GM06990 (cell line): ENCODE results near the gene TREML2.
A peak's percentile ranks its signal among the peaks of the same experiment; 100 is the strongest.
"Not testable (repeated sequence)": the region's sequence is repeated elsewhere in the genome, so short reads cannot be mapped to it uniquely, and the experiment has no call there.

Source experiments
- DNase-seq: peaks from one replicate; pipeline ENCODE4 v3.0.0-alpha.2; 2011; ENCODE audit not compliant: insufficient read length; ENCODE audit errors: extremely low read depth
- H3K27me3 ChIP-seq: replicated peaks from 2 replicates; pipeline ENCODE4 v1.6.0; 2011; ENCODE audit warnings: low read length; ENCODE audit not compliant: control insufficient read depth, insufficient read depth
- H3K36me3 ChIP-seq: 2 replicates; pipeline ENCODE4 v1.5.1; 2011; ENCODE audit warnings: low read length; ENCODE audit not compliant: control insufficient read depth, insufficient read depth
- H3K4me3 ChIP-seq: replicated peaks from 2 replicates; pipeline ENCODE4 v1.5.1; 2011; ENCODE audit warnings: low read depth, mild to moderate bottlenecking, control low read depth, low read length
- TF ChIP-seq, protein P1 (sequence below): IDR thresholded peaks from 2 replicates; pipeline ENCODE4 v1.5.1; 2011; ENCODE audit warnings: low read length, control low read depth, mild to moderate bottlenecking, inconsistent platforms; ENCODE audit not compliant: insufficient read depth, poor library complexity, severe bottlenecking

Gene TREML2

DNA sequence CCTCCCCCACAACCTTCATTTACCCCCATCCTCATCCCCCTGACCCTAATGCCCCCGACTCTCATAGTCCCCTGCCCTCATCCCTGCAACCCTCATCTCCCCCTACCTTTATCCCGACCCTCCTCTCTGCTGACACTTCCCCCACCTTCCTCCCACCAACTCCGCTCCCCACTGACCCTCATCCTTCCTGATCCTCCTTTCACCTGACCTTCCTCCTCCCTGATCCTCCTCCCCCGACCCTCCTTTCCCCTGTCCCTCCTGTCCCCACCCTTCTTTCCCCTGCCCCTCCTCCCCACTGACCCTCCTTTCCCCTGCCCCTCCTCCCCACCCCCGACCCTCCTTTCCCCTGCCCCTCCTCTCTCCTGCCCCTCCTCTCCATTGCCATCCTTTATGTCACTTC lies 7.1 kb downstream of the TREML2 start:
- H3K27me3 ChIP-seq, result no peaks in the 10 kb centered on the region
- H3K36me3 ChIP-seq, result peaks cover 32% of the 10 kb centered on the region
- no peak overlapping the region for H3K4me3 ChIP-seq
- TF ChIP-seq, protein P1, sequence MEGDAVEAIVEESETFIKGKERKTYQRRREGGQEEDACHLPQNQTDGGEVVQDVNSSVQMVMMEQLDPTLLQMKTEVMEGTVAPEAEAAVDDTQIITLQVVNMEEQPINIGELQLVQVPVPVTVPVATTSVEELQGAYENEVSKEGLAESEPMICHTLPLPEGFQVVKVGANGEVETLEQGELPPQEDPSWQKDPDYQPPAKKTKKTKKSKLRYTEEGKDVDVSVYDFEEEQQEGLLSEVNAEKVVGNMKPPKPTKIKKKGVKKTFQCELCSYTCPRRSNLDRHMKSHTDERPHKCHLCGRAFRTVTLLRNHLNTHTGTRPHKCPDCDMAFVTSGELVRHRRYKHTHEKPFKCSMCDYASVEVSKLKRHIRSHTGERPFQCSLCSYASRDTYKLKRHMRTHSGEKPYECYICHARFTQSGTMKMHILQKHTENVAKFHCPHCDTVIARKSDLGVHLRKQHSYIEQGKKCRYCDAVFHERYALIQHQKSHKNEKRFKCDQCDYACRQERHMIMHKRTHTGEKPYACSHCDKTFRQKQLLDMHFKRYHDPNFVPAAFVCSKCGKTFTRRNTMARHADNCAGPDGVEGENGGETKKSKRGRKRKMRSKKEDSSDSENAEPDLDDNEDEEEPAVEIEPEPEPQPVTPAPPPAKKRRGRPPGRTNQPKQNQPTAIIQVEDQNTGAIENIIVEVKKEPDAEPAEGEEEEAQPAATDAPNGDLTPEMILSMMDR, result no peak
- DNase-seq, result no peak

DNA sequence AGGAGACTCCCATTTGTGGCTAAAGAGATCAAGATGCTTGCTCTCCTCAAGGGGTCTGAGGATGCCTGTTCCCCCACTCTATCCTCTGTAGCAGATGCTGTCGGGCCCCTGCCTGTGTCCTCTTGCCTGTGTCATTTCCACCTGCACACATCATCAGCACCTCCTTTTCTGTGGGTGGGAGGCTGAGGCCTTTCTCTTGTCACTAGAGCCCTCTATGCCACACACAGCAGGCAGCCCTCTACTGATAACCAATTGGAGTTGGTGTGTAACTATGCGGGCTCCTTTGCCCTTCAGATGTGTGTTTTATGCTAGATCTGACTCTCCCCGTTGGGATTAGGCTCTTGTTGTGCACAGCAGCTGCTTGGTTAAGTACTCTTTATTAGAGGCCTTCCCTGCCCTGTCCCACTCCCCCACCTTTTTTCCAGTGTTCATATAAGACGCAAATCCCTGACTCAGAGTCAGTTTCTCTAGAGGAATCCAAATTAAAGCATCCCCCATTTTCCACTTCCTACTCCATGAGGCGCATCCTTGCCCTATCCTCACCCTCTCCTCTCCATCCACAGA lies 7.7 kb downstream of the TREML2 start:
- no peak overlapping the region for H3K4me3 ChIP-seq
- H3K36me3 ChIP-seq, result peaks cover 32% of the 10 kb centered on the region
- DNase-seq, result no peak
- TF ChIP-seq, protein P1, result no peak
- no peaks in the 10 kb centered on the region for H3K27me3 ChIP-seq

DNA sequence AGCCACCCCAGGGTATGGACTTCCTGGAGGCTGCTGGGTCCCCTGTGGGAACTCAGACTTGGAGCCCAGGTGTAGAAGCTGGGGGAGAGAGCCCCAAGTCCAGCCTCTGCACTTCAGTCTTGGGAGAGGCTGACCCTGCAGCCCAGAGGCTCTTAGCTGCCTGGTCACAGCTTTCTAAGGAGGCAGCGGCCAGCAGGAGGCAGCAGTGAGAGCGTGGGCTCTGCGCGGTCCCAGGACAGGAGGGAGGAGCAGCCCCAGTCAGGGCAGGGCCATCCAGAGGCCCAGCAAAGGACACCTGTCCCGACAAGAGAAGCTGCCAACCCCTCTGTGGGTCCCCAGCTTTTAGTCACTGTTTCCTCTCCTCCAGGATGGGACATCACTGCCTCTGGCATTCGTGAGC lies 9.4 kb downstream of the TREML2 start:
- H3K27me3 ChIP-seq, result no peaks in the 10 kb centered on the region
- TF ChIP-seq, protein P1, result peak; percentile 65
- DNase-seq, result peak; percentile 37
- peaks cover 31% of the 10 kb centered on the region for H3K36me3 ChIP-seq
- H3K4me3 ChIP-seq, result no peak overlapping the region

- no peak for DNase-seq
Observed at GRCh38 chr6:41190791-41191190, 10.2 kb downstream of the TREML2 start.

DNA sequence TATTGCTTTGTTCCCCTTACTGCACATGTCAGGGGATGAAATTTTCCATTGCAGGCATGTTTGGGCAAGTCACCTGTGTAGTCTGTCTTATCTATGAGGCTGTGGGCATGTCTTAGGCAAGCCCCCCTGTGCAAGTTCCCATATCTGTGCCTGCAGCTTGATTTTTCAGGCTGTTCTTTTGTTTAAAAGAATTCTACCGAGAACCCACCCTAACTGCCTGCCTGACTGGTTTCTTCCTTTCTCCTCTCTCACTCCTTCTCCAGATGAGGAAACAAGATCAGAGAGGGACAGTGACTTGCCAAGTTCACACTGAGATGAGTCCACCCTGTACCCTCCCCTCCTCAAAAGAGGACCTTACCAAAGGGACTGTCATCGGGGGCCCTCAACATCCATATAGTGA lies 11.0 kb downstream of the TREML2 start:
- no peaks in the 10 kb centered on the region for H3K27me3 ChIP-seq
- TF ChIP-seq, protein P1, result no peak
- peaks cover 25% of the 10 kb centered on the region for H3K36me3 ChIP-seq
- no peak for DNase-seq
- no peak overlapping the region for H3K4me3 ChIP-seq

More at GRCh38 chr6:41190791-41191190, 10.2 kb downstream of the TREML2 start:
- Histone ChIP-seq H3K27me3 (no peaks in the 10 kb centered on the region), H3K4me3 (no peak overlapping the region), H3K36me3 (peaks cover 31% of the 10 kb centered on the region)
- TF ChIP-seq, protein P1, result no peak

DNA sequence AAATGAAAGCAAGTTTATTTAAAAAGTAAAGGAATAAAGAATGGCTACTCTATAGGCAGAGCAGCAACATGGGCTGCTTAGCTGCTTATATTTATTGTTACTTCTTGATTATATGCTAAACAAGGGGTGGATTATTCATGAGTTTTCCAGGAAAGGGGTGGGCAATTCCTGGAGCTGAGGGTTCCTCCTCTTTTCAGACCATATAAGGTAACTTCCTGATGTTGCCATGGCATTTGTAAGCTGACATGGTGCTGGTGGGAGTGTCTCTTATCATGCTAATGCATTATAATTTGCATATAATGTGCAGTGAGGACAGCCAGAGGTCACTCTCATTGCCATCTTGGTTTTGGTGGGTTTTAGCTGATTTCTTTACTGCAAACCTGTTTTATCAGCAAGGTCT lies 11.9 kb downstream of the TREML2 start:
- not testable (repeated sequence) for H3K4me3 ChIP-seq, H3K27me3 ChIP-seq, DNase-seq
- peaks cover 19% of the 10 kb centered on the region for H3K36me3 ChIP-seq
